Dedifferentiated amniotic fluid mesenchymal stem cell (primary cell): Measurements from ENCODE around the gene SUGP2.

Source experiments
- DNase-seq: peaks from one replicate; pipeline ENCODE4 v3.0.0-alpha.2; 2016; ENCODE audit errors: extremely low spot score

The SUGP2 gene

DNA sequence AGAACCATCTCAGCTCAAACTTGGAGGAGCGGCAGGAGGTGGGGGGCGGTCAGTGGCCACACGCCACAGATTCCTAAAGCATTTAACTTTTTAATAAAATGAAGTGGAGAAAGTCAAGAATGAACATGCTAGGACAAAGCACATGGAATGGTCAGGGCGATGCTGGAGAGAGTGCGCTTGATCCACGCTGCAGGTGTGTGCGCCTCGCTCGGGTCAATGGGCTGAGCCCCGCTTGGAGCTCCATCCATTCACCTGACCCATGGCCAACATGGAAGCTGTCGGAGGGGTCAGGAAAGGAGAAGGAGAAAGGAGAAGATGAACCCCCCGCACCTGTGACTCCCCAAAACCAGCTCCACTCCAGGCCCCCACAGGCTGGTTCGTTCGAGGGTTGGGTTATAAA lies 41.8 kb downstream of the SUGP2 start:
- DNase-seq = no peak

DNA sequence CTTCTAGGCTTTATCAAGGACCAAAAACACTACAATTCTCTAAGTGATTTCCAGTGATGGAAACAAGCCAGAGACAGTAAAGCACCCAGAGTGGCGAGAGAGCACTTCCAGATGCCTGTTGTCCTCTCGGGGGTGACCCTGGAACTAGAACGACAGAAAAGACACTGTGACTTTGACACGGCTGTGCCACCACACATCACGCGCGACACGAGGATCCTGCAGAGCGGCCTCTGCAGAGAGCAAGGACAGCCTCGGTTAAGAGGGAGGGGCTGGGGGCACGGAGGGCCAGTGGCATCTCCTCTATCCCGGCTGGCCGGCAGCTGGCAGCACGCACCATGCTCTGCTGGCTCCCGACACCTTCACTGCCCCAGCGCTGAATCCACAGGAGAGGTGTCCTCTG lies 42.3 kb downstream of the SUGP2 start:
- DNase-seq = no peak

DNA sequence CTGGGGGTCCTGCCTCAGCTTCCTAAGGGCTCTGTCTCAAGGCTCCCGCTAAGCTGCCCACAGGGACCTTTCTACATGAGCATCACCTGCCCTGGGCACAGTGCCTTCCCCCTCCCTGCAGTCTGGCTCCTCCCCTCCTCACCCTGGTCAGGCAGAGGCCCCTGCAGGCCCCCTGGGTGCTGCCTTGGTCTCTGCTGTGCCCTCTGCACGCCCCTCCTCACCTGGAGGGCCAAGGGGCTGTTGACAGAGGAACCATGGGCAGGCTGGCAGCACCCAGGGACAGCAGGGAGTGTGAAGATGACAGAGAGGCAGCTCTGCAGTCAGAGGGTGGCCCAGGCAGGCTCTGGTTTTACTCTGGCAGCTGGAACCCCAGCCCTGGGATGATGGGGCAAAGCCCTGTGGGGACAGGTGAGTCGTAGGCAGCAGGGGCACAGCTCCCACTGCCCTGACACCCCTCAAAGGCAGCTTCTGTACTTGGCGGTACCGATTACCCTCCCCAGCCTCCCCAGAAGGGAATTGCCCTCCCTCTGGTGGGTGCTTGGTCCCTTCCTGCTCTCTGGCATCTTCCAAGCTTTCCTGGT lies 43.1 kb downstream of the SUGP2 start:
- no peak for DNase-seq

DNA sequence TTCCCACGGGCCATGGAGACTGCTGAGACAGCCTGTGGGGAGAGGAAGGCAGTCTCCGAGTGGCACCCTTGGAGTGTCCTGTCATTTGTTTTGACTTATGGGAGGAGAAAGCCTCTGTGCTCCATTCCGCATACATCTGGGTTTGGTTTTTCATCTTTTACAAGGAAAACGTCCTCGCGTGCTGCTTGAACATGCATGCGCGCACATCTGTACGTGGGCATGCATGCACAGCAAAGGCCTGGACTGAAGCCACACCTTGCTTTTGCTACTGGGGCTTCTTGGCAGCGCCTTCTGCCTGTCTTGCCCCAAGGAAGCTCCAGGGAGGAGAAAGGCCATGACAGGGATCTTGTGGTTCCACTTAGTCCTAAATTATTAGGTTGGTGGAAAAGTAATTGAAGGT lies 44.0 kb downstream of the SUGP2 start:
- no peak for DNase-seq

DNA sequence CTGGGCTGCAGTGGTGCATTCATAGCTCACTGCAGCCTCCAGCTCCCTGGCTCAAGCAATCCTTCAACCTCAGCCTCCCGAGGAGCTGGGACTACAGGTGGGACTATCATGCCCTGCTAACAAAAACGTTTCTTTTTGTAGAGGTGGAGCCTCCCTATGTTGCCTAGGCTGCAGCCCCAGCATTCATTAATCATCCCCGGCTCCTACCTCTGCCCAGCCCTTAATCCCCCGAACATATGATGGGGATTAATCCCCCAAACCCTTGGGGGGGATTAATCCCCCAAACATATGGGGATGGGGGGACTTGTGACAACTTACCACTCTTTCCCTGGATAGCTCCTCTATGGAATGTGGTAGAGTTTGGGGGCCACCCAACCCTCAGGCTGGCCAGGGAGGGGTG lies 45.9 kb downstream of the SUGP2 start:
- no peak for DNase-seq

DNA sequence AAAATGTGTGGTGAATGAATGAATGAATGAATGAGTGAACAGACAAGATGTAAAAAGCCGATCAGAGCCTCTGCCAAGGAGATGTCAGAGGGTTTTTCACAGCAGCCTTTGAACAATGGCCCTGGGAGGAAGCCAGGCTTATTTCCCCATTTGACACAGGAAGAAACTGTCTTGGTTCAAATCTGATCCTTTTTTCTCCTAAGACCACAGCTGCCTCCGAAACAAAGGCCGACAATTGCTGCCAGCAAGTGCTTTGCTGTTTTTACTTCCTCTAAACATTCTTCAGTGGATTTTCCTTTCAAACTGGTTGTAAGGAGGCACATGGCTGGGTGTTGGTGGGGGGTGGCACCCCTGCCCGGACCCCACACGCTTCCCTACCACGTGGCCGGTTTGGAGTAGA lies 48.1 kb downstream of the SUGP2 start:
- no peak for DNase-seq

DNA sequence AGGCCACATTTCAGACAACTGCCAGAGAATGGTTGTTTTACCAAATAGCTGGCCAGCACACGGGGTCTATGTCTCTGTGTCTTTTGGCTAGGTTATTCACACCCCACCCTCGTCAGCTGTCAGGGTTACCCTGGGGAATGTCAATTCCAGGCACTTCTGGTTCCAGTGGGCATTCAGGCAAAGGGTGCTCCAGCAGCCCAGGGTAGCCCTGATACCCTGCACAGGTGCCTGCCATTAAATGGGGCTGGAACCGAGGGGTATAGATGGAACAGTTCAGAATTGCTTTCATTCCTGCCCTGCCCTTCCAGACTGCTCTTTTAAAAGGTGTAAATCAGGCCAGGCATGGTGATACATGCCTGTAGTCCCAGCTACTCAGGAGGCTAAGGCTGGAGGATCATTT lies 49.1 kb downstream of the SUGP2 start:
- DNase-seq = no peak

DNA sequence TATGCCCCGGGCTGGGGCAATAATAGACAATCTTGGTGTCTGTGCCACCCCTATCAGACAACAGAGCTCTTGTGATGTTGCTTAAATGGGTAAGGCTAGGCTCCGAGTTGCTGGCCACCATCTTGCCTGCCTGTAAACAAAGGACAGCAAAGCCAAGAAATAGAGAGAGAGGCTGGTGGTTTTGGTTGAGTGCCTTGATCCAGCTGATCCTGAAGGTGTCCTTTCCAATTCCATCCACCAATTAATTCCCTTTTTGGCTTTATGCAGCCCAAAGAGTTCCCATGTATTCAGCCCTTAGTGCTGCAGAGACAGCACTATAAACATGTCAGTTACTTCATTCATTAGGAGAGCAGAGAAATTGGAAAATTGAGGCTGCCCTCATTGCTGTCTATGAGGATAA lies 50.6 kb downstream of the SUGP2 start:
- no peak for DNase-seq

DNA sequence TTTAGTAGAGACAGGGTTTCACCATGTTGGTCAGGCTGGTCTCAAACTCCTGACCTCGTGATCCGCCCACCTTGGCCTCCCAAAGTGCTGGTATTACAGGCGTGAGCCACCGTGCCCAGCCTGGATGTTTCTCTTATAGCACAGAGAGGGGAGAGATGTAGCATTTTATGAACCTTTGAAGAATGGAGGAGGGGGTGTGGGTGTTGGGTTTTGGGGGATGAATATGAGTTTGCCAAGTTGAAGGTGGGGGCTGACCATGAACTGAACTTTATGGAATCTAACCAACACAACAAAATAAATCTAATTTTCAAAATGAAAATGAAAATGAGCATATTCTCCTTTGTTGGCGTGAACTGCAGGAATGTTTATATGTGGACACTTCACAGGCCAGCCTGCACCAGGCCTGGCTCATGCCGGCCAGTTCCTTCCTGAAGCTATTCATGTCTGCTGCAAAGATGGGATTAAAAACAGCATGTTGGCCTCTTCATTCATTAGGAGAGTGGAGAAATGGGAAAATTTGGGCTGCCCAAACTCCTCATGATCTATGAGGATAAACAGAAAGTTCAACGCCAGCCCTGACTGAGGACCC lies 52.8 kb downstream of the SUGP2 start:
- no peak for DNase-seq

DNA sequence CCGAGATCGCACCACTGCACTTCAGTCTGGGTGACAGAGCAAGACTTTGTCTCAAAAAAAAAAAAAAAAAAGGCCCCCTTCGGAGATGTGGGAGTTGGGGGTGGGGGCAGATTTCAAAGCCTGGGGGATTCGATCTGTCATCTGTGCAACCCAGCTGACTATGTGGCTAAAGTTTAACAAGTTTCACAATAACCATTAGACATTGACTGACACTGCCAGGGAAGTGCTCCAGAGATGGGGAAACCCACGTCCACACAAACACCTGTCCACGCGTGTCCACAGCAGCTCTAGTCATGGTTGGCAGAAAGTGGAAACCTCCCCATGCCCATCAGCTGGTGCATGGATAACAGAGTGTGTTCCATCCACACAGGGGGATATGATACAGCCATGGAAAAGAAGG lies 54.7 kb downstream of the SUGP2 start:
- DNase-seq = no peak

DNA sequence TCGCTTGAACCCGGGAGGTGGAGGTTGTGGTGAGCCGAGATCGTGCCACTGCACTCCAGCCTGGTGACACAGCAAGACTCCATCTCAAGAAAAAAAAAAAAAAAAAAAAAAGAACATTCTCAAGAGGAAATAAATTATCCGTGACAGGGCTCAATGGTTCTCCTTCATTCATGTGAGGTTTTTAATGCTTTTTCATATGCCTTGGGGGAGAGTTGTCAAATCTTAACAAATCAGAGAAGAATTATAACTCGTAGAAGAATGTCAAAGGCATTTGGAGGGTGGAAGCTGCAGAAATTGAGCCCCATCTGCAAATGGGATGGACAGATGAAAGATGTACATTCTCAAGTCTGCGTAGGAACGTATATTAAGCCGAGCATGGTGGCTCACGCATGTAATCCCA lies 57.4 kb downstream of the SUGP2 start:
- DNase-seq = no peak

DNA sequence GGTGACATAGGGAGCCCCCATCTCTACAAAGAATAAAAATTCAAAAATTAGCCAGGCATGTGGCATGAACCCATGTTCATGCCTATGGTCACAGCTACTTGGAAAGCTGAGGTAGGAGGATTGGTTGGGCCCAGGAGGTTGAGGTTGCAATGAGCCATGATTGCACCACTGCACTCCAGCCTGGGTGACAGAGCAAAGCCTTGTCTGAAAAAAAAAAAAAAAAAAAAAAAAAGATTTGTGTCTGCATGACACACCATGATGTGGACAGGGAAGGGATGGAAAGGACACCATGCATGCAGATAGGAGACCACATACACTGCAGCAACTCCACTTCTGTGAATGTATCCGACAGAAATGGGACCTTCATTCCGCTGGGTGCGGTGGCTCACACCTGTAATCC lies 58.3 kb downstream of the SUGP2 start:
- no peak for DNase-seq

DNA sequence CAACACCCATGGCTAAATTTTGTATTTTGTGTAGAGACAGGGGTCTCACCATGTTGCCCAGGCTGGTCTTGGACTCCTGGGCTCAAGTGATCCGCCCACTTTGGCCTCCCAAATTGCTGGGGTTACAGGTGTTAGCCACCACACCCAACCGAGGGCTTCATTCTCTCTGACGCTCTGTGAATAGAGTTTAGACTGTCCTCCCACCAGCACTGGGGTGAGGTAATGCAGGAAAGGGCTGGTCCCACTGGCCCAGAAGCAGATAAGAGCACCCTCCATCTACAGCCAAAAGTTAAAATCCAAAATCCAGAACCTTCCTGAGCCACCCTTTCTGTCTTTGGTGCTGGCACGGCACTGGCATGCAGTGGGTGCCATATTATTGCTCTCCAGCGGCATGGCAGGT lies 60.5 kb downstream of the SUGP2 start:
- DNase-seq = no peak

DNA sequence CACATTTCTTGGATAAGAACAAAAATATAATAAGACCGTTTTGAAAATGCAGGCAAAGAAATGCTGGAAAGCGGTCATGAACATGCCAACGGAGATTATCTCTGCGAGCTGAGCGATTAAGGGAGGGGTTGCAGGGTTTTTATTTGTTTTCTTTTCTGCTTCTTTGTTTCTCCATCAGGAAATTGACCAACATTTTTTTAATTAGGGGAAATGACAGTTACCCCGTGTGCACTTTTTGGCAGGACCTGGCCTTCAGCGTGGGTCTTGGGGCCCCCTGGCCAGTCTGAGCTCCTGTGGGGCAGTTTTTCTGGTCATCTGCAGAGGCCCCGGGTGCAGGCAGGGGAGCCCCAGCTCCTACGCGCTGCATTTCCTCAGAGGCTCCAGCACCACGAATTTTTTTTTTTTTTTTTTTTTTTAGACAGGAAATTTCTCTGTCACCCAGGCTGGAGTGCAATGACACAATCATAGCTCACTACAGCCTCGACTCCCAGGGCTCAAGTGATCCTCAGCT lies 61.0 kb downstream of the SUGP2 start:
- peak; percentile 68 for DNase-seq

DNA sequence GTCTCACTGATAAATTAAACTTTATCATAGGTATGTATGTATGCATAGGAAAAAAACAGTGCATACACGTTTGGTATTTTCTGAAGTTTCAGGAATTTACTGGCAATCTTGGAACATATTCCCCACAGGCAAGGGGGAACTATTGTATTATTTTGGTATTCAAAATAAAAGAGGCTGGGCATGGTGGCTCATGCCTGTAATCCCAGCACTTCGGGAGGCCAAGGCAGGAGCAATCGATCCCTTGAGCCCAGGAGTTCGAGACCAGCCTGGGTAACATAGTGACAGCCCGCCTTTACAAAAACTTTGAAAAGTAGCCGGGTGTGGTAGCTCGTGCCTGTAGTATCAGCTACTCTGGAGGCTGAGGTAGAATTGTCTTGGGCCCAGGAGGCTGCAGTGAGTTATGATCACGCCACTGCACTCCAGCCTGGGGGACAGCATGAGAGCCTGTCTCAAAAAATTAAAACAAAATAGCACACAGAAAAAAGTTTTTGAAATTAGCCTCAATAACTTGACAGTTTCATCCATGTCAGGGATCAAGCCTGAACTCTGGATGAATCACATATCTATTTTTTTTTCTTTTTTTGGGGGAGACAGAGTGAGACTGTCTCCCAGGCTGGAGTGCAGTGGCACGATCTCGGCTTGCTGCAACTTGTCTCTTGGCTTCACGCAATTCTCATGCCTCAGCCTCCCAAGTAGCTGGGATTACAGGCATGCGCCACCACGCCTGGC lies 63.2 kb downstream of the SUGP2 start:
- no peak for DNase-seq

DNA sequence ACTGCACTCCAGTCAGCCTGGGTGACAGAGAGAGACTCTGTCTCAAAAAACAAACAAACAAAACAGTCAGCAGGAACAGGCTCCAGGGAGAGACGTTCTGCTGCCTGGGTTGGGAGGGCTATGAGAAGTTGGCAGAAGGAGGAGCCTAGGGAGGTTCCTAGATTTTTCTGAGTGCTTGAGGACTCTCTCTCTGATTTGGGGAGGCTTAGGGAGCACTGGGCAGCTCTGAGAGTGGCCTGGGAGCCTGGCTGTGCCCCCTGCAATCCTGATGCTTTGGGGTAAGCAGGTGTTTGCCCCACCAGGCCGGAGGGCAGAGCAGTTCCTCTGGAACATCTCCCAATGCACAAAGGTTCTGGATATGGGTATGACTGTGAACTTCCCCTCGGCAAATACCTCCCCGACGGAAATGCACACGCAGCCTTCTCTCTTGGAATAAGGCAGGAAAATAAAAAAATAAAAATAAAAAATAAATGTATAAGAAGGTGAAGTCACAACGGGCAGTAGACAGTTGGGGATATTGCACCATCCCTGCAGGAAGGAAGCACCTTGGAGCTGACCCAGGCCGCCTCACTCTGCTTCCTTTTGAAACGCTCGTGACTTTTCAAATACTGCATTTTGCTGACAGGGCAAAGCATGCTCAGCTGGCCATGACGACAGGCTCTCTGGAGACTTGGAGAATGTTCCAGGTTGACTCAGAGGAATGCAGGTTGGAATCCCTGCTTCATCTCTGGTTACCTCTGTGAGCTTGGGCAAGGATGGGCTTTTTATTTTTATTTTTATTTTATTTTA lies 65.8 kb downstream of the SUGP2 start:
- no peak for DNase-seq

DNA sequence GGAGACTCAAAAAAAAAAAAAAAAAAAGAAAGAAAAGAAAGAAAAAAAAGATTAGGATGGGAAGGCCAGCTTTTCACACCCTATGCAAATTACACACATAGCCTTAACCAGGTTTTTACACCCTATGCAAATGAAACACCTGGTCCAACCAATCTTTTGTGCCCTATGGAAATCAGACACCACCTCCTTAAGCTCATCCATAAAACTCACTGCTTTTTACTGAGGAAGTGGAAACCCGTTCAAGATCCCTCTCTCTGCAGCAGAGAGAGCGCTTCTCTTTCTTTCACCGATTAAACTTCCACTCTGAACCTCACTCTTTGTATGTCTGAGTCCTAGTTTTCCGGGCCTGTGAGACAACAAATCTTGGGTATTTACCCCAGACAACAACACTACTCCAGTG lies 67.0 kb downstream of the SUGP2 start:
- DNase-seq = no peak

DNA sequence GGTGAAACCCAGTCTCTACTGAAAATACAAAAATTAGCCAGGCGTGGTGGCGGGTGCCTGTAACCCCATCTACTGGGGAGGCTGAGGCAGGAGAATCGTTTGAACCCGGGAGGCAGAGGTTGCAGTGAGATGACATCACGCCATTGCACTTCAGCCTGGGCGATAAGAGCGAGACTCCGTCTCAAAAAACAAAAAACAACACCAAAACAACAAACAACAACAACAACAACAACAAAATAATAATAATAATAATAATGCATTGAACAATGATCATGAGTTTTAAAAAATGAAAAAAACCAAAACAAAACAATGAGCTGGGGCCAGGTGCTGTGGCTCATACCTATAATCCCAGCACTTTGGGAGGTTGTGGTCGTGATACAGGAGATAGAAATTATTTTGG lies 69.2 kb downstream of the SUGP2 start:
- DNase-seq = no peak

DNA sequence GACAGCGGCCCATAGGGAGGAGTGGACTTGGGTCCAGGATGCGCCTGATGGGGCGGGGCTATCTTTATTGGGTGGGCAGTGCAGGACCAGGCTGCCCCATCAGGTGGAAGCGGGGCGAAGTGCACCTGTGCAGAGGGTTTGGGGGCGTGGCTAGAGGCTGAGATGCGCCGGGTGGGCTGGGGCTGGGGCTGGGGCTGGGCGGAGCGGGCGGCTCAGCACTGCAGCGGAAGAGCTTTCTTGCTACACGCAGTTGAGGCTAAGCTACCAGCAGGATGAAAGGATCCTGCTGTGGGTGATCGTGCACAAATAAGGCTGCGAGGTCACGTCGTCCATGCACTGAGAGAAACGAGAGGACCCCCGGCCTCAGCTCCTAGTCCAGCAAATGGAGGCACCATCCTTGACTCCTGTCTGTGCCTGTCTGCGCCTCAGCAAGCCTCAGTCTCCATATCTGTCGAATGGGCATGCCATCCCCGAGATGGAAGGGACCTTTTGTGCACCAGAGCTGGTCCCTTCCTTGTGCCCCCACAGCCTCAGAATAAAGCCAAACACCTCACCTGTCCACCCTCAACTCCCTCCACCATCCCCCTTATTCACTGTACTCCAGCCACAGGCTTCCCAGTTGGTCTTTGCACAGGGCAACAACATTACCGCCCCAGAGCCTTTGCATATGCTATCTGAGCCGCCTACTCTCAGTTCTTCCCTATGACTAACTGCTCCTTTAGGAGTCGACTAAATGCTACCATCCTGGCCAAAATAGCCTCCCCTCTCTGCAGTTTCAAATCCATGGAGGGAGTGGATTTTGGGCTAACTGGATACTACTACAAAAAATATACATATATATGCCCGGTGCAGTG lies 71.3 kb downstream of the SUGP2 start:
- DNase-seq = no peak

DNA sequence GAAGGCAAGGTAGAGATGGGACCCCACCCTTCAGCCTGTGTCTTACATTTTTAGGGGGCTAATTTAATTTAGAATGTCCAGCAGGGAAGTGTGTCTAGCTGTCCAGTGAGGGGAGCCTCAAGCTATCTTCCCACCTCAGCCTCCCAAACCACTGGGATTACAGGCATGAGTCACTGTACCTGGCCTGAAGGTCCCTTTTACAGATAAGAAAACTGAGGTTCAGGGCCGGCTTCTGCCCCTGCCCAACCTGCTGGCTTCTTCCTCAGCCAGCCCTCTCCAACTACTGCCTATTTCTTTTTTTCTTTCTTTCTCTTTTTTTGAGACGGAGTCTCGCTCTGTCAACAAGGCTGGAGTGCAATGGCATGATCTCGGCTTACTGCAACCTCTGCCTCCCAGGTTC lies 72.9 kb downstream of the SUGP2 start:
- DNase-seq = no peak

DNA sequence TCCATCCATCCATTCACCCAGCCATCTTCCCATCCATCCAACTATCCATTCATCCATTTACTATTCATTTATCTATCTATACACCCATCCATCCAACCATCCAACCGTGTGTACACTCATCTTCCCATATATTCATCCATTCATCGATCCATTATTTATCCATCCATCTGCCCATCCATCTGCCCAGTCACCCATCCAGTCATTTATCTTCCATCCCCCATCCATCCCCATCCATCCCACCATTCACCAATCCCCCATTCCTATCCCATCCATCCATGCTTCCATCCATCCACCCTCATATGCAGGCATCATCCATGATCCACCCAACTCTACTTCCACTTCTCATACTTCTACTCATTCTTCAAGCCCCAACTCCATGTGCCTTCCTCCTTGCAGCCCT lies 78.3 kb downstream of the SUGP2 start:
- no peak for DNase-seq

DNA sequence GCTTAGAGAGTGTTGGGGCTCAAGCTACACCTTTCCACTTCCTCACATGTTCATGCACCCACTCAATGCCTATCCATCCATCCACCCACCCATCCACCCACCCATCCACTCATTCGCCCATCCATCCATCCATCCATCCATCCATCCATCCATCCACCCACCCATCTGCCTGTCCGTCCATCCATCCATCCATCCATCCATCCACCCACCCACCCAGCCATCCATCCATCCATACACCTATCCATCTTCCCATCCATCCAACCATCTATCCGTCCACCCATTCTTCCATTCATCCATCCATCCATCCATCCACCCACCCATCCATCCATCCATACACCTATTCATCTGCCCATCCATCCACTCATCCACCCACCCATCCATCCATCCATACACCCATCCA lies 79.2 kb downstream of the SUGP2 start:
- DNase-seq = no peak
